Coronary artery (tissue), 2 donors: ENCODE results near the gene R3HCC1L.

Source experiments
- DNase-seq: peaks from one replicate; pipeline ENCODE4 v3.0.0-alpha.2; 2017; ENCODE audit warnings: low spot score
- H3K27ac ChIP-seq, 2 donors: fragments of 200-600 bp; sonication (generic); one replicate each; pipeline ENCODE4 v1.5.1; 2016 to 2019
- H3K4me3 ChIP-seq: fragments of 200-600 bp; sonication (generic); 2 replicates; pipeline ENCODE4 v1.5.1; 2016; ENCODE audit warnings: mild to moderate bottlenecking, moderate library complexity
- TF ChIP-seq, protein P1 (sequence below): fragments of 200-600 bp; sonication (generic); IDR thresholded peaks from one replicate; pipeline ENCODE4 v1.5.1; 2019; ENCODE audit warnings: antibody characterized with exemption

The R3HCC1L gene

DNA sequence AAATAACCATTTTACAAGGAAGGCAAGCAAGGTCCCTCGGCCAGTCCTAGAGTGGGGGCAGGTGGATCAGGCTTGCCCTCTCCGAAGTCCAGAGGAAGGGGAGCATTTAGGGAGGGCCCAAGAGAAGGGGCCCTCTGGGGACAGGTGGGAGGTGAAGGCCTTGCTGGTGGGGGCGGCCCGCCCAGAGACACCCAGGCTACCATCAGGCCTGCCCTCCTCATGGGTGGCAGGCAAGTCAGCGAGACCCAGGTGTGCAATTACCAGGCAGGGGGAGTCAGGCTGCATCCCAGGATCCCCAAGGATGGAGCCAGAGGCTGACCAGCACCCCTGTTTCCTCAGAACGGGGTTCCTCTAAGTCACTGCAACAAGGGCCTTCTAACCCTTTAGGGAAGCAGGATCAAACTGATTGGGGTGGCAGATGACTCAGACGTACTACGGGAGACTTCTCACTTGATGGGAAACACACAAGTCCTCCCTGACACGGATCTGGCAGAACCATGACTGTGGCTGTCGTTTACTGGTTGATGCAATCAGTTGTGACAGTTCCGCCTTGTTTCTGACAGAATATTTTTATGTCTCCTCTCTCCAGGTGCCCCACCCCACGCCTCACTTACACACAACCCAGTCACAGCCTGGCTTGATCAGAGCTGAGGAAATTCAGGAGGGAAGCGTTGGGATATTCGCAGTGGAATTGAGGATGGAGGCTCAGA lies 125.3 kb downstream of the R3HCC1L start:
- no peak for DNase-seq
- TF ChIP-seq, protein P1, sequence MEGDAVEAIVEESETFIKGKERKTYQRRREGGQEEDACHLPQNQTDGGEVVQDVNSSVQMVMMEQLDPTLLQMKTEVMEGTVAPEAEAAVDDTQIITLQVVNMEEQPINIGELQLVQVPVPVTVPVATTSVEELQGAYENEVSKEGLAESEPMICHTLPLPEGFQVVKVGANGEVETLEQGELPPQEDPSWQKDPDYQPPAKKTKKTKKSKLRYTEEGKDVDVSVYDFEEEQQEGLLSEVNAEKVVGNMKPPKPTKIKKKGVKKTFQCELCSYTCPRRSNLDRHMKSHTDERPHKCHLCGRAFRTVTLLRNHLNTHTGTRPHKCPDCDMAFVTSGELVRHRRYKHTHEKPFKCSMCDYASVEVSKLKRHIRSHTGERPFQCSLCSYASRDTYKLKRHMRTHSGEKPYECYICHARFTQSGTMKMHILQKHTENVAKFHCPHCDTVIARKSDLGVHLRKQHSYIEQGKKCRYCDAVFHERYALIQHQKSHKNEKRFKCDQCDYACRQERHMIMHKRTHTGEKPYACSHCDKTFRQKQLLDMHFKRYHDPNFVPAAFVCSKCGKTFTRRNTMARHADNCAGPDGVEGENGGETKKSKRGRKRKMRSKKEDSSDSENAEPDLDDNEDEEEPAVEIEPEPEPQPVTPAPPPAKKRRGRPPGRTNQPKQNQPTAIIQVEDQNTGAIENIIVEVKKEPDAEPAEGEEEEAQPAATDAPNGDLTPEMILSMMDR = no peak
- H3K27ac ChIP-seq = no peak overlapping the region
- H3K4me3 ChIP-seq = no peak overlapping the region

DNA sequence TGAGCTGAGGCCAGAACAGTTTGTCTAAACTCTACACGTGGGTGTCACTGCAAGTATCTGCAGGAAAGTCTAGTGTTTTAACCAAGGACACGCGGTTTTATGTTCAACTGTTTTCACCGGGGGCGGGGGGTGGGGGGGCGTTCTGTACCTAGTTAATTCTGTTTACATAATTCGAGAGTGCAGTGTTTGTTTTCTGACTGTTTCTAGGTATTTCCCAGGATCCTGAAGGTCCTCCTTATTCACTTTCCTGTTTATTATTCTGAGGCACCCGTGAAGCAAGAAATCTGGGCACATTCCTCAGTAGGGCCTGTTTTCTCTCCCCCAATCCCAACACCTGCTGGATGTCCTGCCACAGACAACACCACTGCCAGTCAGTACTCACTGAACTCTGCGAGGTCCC lies 125.9 kb downstream of the R3HCC1L start:
- no peak for DNase-seq
- H3K27ac ChIP-seq = no peak overlapping the region
- no peak overlapping the region for H3K4me3 ChIP-seq
- TF ChIP-seq, protein P1 = no peak

DNA sequence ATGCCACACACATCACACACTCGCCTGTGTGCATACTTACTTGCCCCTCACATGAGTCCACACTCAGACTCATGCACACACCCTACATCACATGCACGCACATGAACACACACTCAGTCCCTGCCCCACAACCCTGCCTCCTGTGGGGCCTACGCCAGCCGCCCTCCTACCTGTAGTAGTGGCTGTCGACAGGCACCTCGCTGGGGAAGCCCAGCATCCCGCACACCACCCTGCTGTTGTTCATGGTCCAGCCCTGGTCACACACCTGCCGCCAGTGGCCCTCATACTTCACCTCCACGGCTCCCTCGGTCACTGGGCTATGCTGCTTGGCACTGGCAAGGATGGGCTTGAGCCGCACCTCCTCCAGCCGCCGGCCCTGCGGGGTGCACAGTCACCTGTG lies 126.3 kb downstream of the R3HCC1L start:
- Histone ChIP-seq H3K4me3 (no peak overlapping the region), H3K27ac (no peak overlapping the region)
- TF ChIP-seq, protein P1 = no peak
- DNase-seq = no peak

DNA sequence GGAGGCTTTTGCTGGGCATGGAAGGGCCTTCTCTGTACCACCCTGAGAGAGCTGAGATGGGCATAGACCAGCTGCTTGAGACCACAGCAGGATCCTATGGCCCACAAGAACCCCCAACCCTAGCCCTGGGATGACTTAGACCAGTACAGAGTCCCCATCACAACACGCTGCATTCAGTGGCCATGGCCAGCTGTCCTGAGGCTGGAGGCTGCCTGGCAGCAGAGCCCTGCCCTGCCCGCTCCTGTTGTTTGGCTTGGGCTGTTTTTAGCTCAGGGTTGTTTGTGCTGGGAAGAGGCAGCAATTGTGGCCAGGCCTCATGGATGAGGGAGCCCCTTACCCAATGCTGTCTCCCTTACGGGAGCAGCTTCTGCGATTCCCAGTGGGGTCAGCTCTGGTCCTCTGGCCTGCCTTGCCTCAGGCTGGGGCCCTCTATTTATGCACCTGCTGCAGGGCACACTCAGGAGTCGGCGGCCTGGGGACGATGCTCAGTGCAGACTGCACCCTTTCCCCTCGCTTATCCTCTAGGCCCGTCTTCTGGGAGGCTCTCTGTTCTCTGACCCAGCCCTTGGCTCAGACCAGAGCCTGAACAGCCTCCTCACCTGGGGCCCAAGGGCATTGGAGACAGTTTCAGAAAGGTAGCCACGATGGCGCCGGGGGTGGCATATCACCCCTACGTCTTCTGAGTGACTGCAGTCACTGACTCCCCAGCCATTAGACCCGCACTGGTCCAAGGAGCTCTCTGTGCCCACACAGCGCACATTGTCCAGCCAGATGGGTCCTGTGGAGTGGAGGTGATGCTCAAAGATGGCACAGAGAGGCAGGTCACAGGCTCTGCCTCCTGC lies 127.2 kb downstream of the R3HCC1L start:
- no peak for DNase-seq
- TF ChIP-seq, protein P1 = no peak
- Histone ChIP-seq H3K27ac (no peak overlapping the region), H3K4me3 (no peak overlapping the region)

DNA sequence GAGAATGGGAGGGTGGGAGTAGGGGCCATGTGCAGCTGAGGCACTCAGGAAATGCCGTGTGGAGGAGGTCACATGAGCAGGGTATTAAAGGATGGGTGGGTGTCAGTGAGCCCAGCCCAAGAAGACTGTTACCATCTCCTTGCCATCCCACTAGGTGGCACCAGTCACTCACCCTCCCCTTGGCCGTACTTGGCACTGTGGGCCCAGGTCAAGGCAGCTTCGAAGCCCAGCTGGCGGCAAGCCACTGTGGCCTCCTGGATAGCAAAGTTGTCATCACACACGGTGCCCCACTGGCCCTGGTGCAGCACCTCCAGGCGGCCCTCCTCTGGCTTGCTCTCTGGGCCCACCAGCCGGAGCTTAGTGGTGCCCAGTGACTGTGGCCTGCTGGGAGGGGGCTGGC lies 128.1 kb downstream of the R3HCC1L start:
- peak; percentile 68 for DNase-seq
- TF ChIP-seq, protein P1 = no peak
- H3K4me3 ChIP-seq = no peak overlapping the region
- no peak overlapping the region for H3K27ac ChIP-seq

DNA sequence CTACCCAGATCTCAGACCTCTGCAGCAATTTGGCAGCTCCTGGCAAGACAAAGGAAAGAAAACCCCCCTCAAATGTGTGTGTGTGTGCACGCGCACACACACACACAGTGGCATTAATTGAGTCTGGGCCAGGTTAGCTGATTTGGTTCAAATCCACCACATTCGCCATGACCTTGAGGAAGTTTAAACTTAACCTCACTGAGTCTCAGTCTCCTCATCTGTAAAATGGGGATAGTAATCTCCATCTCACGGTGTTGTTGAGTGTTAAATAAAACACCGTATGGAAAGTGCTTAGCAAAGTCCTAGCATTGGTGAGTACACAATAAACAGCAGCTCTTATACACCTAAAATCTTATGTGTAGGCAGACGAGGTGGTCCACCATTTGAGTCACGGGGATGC lies 128.6 kb downstream of the R3HCC1L start:
- TF ChIP-seq, protein P1 = no peak
- no peak for DNase-seq
- no peak overlapping the region for H3K4me3 ChIP-seq
- no peak overlapping the region for H3K27ac ChIP-seq
